RWPE1 (cell line): Measurements from ENCODE around the gene LRP1B.
"Not testable (repeated sequence)": the region's sequence is repeated elsewhere in the genome, so short reads cannot be mapped to it uniquely, and the experiment has no call there.

Experiments used
- CTCF ChIA-PET: fragments of 350-600 bp; sonication (Branson Sonifier 250); formaldehyde crosslinking; extraction: SDS; loops from one replicate; lab custom pipeline; 2021; lab: Yijun Ruan, JAX
- POLR2A ChIA-PET: fragments of 400-600 bp; formaldehyde crosslinking; extraction: SDS; loops from one replicate; lab custom pipeline; 2020; ENCODE audit warnings: antibody characterized with exemption; ENCODE audit not compliant: low non-redundant PET; lab: Yijun Ruan, JAX
- DNase-seq: peaks from one replicate; pipeline ENCODE4 v3.0.0; 2012; ENCODE audit warnings: low spot score
- H3K27ac ChIP-seq: fragments of 450-650 bp; 2 replicates; pipeline ENCODE4 v1.5.1; 2017
- TF ChIP-seq, protein P1 (sequence below): fragments of 450-650 bp; conservative IDR thresholded peaks from 2 replicates; pipeline ENCODE4 v1.5.1; 2017; ENCODE audit warnings: low read depth, mild to moderate bottlenecking

The LRP1B gene

DNA sequence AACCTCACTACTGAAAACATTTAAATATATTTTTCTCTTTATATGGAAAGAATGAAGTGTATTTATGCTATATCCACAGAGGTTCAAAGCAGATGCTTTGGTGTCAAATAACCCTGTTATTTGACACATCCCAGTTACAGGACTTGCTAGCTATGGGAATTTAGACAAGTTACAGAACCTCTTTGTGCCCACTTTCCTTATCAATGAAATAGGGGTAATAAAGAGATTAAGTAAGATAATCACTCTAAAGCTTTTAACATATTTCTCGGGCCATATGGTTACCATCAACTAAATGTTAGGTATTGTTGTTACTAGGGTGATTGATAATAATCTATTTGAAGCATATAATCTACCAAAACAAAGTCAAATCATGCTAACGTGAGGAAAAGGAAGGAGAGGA is 1690.0 kb downstream of the LRP1B start:
- ChIA-PET POLR2A (no interaction called here), CTCF (no interaction called here)
- no peak overlapping the region for H3K27ac ChIP-seq
- TF ChIP-seq, protein P1, sequence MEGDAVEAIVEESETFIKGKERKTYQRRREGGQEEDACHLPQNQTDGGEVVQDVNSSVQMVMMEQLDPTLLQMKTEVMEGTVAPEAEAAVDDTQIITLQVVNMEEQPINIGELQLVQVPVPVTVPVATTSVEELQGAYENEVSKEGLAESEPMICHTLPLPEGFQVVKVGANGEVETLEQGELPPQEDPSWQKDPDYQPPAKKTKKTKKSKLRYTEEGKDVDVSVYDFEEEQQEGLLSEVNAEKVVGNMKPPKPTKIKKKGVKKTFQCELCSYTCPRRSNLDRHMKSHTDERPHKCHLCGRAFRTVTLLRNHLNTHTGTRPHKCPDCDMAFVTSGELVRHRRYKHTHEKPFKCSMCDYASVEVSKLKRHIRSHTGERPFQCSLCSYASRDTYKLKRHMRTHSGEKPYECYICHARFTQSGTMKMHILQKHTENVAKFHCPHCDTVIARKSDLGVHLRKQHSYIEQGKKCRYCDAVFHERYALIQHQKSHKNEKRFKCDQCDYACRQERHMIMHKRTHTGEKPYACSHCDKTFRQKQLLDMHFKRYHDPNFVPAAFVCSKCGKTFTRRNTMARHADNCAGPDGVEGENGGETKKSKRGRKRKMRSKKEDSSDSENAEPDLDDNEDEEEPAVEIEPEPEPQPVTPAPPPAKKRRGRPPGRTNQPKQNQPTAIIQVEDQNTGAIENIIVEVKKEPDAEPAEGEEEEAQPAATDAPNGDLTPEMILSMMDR: no peak
- no peak for DNase-seq

DNA sequence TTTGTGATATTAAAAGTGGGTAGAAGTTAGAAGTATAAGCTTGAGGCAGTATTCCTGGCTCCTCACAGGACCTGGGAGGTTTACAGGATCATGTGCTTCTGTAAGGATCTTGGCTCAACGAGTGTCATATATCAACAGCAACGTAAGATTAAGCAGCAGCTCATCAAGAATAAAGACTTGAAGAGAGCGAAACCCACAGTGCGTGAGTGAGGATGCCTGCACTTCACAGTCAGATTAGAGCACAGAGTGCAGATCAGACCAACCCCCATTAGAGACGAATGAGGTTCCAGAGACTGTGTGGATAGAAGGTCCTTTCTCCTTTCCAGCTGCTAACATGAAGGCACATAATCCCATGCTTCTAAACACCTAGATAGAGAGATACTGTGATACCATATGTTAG is 1693.9 kb downstream of the LRP1B start:
- POLR2A ChIA-PET: no interaction called here

DNA sequence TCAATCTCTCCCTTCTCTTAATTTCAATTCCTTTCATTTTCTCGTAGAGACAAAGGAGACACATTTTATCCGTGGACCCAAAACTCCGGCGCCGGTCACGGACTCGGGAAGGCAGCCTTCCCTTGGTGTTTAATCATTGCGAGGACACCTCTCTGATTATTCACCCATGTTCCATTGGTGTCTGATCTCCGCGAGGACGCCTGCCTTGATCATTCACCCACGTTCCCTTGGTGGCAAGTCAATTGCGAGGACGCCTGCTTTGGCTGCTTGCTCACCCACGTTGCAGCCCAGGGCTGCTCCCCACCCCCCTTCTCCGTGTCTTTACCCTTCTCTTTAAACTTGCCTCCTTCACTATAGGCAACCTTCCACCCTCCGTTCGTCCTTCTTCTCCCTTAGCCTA is 1703.8 kb downstream of the LRP1B start:
- CTCF ChIA-PET, POLR2A ChIA-PET, H3K27ac ChIP-seq, DNase-seq: not testable (repeated sequence)

More for the DNA sequence above, 1693.9 kb downstream of the LRP1B start:
- no peak for DNase-seq
- TF ChIP-seq, protein P1: no peak
- no peak overlapping the region for H3K27ac ChIP-seq
- CTCF ChIA-PET: interaction anchor here (0.6 kb wide), 1 partner anchor 1840 kb away, joined by 3 read pairs; no protein-coding TSS in a partner anchor

DNA sequence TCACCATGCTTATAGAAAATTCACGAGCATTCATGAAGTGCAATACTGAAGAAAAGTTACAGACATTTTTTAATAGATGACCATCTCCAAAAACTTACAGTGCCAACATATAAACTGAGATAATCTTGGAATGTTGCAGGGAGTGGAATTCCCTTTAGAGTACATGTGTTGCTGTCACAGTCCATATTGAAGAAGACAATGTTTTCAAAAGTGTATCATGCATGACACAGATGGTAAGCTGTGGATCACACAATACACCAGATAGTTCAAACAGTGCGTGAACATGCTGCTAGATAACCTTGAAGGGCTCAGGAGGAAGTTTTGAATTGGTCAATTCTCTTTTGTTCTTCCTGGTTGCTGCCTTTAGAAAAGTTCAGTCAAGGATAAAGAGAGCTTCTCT is 1706.3 kb downstream of the LRP1B start:
- ChIA-PET CTCF (interaction anchor here (0.7 kb wide), 1 partner anchor 461 kb away, joined by 4 read pairs; no protein-coding TSS in a partner anchor), POLR2A (no interaction called here)
- TF ChIP-seq, protein P1: no peak
- H3K27ac ChIP-seq: no peak overlapping the region
- no peak for DNase-seq

DNA sequence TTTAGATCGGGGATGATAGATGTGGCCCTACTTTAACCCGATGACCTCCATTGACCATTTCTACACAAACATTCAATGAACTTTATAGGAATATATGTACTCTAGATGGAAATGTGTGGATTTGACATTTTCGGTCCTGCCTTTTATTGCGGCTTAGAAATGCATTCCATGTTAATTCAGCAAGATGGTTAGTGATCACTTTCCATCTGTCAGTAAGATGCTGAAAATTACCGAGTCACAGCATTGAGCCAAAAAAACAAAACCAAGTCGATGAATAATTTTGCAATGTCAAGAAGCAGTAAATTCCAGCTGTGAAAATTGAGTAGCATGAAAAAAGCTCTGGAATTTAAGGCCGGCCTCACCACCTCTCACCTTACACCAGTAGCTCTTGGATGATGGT is 1708.1 kb downstream of the LRP1B start:
- DNase-seq: no peak
- TF ChIP-seq, protein P1: no peak
- H3K27ac ChIP-seq: no peak overlapping the region
- POLR2A ChIA-PET: no interaction called here
- CTCF ChIA-PET: interaction anchor here (0.7 kb wide), 2 partner anchors 31 to 45 kb away, joined by 3 read pairs; no protein-coding TSS in a partner anchor

DNA sequence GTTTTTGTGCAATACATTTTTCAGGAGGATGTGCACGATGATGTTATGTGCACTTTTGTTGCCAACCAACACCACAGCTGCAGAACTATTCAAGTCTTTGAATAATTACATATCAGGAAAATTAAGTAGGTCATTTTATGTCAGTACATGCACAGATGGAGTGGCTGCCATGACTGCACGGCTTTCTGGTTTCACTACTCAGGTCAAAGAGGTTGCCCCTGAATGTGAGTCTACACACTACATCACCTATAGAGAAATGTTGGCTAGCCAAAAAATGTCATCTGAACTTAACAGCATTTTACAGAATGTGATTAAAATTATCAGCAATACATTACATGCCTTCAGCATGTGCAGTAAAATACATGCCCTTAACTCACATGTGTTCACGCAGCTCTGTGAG is 1713.3 kb downstream of the LRP1B start:
- ChIA-PET POLR2A (no interaction called here), CTCF (no interaction called here)
- TF ChIP-seq, protein P1: no peak
- no peak overlapping the region for H3K27ac ChIP-seq
- DNase-seq: no peak

DNA sequence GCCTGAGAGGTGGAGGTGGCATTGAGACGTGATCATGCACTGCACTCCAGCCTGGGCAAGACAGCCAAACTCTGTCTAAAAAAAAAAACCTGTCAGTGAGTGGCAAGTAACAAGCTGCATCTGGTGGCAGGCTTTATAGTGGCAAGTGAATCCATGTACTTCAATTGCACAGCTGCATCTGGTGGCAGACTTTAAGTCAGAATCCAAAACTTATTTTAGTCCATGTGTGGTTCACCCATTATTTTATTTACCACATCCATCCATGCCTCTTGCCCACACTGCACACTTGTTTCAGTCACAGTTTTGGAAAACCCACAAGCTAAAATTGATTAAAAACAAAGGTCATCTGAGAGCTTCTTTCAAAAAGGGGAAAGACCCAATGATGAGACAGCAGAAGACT is 1714.2 kb downstream of the LRP1B start:
- POLR2A ChIA-PET: no interaction called here
- H3K27ac ChIP-seq: no peak overlapping the region
- TF ChIP-seq, protein P1: no peak
- CTCF ChIA-PET: interaction anchor here (0.6 kb wide), 1 partner anchor 22 kb away, joined by 3 read pairs; no protein-coding TSS in a partner anchor
- DNase-seq: no peak

DNA sequence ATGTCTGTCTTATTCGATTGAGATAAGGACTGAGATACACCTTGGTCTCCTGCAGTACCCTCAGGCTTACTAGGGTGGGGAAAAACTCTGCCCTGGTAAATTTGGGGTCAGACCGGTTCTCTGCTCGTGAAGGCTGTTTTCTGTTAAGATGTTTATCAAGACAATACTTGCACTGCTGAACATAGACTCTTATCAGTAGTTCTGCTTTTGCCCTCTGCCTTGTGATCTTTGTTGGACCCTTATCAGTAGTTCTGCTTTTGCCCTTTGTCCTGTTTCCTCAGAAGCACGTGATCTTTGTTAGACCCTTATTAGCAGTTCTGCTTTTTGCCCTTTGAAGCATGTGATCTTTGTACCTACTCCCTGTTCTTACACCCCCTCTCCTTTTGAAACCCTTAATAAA is 1715.8 kb downstream of the LRP1B start:
- POLR2A ChIA-PET, DNase-seq, H3K27ac ChIP-seq, CTCF ChIA-PET: not testable (repeated sequence)
